K562 (cell line): Measurements from ENCODE around the gene VTI1B. TPM values are rescaled to one million over a fixed set of nuclear protein-coding genes. Genes with fewer than 3 reads are reported as not detected.

Experiments used
- BCL6 ChIP-seq: fragments of 250-450 bp; sonication (Bioruptor Pico); IDR thresholded peaks from 2 replicates; pipeline ENCODE4 v1.4.0; 2020
- BRD4 ChIP-seq: fragments of 200-600 bp; sonication (generic); IDR thresholded peaks from 2 replicates; pipeline ENCODE4 v1.6.1; 2017; ENCODE audit warnings: inconsistent platforms
- DACH1 ChIP-seq: fragments of 450-650 bp; IDR thresholded peaks from 2 replicates; pipeline ENCODE4 v1.6.1; 2018; ENCODE audit not compliant: partially characterized antibody
- ESRRA ChIP-seq: fragments of 450-650 bp; IDR thresholded peaks from 2 replicates; pipeline ENCODE4 v1.6.1; 2014; ENCODE audit warnings: low read depth, mild to moderate bottlenecking, moderate library complexity, borderline replicate concordance
- HDAC2 ChIP-seq: fragments of 450-650 bp; IDR thresholded peaks from 2 replicates; pipeline ENCODE4 v1.6.1; 2016; ENCODE audit warnings: mild to moderate bottlenecking
- MCM7 ChIP-seq, 2 experiments: fragments of 450-650 bp; IDR thresholded peaks; 2 replicates each; pipeline ENCODE4 v1.6.1; 2016 to 2018
- NFE2 ChIP-seq: IDR thresholded peaks from 2 replicates; pipeline ENCODE4 v1.6.1; 2014; ENCODE audit warnings: antibody characterized with exemption, low read depth
- NONO ChIP-seq, 2 experiments: fragments of 200-400 bp in 1 of 2; fragments of 450-650 bp in 1 of 2; formaldehyde crosslinking in 1 of 2; IDR thresholded peaks; 2 replicates each; pipeline ENCODE4 v1.6.1; 2017; ENCODE audit warnings: low read depth in 2 of 2, mild to moderate bottlenecking in 2 of 2, moderate library complexity in 2 of 2, low read length in 1 of 2
- NR1H2 ChIP-seq: sonication (generic); formaldehyde crosslinking; IDR thresholded peaks from 2 replicates; pipeline ENCODE4 v1.4.0; 2020; ENCODE audit warnings: mild to moderate bottlenecking, missing genetic modification reagents
- NR2C1 ChIP-seq, 2 experiments: fragments of 450-650 bp; IDR thresholded peaks; 2 replicates each; pipeline ENCODE4 v1.6.1; 2017; ENCODE audit warnings: mild to moderate bottlenecking in 2 of 2, antibody characterized with exemption in 1 of 2, inconsistent platforms in 1 of 2, missing compliant biosample characterization in 1 of 2, missing genetic modification characterization in 1 of 2
- THAP12 ChIP-seq: fragments of 250-450 bp; sonication (Bioruptor Pico); IDR thresholded peaks from 2 replicates; pipeline ENCODE4 v1.9.0; 2021; ENCODE audit warnings: mild to moderate bottlenecking, inconsistent platforms
- ZBTB9 ChIP-seq: fragments of 450-650 bp; formaldehyde crosslinking; IDR thresholded peaks from 2 replicates; pipeline ENCODE4 v1.4.0; 2020; ENCODE audit warnings: mild to moderate bottlenecking, moderate library complexity
- ZFX ChIP-seq: sonication (generic); formaldehyde crosslinking; IDR thresholded peaks from 2 replicates; pipeline ENCODE4 v1.8.0; 2022; ENCODE audit warnings: mild to moderate bottlenecking, missing genetic modification reagents, moderate library complexity
- ZNF79 ChIP-seq: fragments of 250-450 bp; sonication (Bioruptor Pico); IDR thresholded peaks from 2 replicates; pipeline ENCODE4 v1.4.0; 2020; ENCODE audit warnings: low read depth, mild to moderate bottlenecking, moderate library complexity
- ZSCAN29 ChIP-seq: fragments of 450-650 bp; IDR thresholded peaks from 2 replicates; pipeline ENCODE4 v1.6.1; 2017
- polyA plus RNA-seq, 8 experiments: library from polyadenylated mRNA; depleted of rRNA in 4 of 8; stranded (reverse) in 5 of 8; unstranded in 3 of 8; fragments of >200 nt; fragmentation: Nextera tagmentation in 2 of 8; fragmentation: Illumina TruSeq in 1 of 8; extraction: Ambion mirVana in 2 of 8; extraction: Trizol in 1 of 8; gene quantifications; 2 replicates each; pipeline versions ENCODE4 v1.2.1 to v1.2.3, GENCODE V29; 2011 to 2014; ENCODE audit warnings: inconsistent platforms in 1 of 8, missing spikeins in 1 of 8
- total RNA-seq, 7 experiments: library from RNA; depleted of rRNA in 6 of 7; stranded (reverse); fragments of >200 nt in 6 of 7; fragmentation: Illumina TruSeq in 2 of 7; extraction: Trizol in 2 of 7; gene quantifications; 2 replicates each; pipeline versions ENCODE4 v1.2.1 to v1.2.3, GENCODE V29; 2011 to 2021; ENCODE audit warnings: low replicate concordance in 1 of 7
- TF ChIP-seq, protein P1 (sequence below): sonication (generic); formaldehyde crosslinking; IDR thresholded peaks from 2 replicates; pipeline ENCODE4 v1.8.0; 2022; ENCODE audit warnings: missing genetic modification reagents, mild to moderate bottlenecking, moderate library complexity, borderline replicate concordance
- TF ChIP-seq, protein P2 (sequence below): fragments of 250-450 bp; sonication (Bioruptor Pico); IDR thresholded peaks from 2 replicates; pipeline ENCODE4 v1.8.0; 2022; ENCODE audit warnings: inconsistent platforms, mild to moderate bottlenecking, moderate library complexity, borderline replicate concordance
- TF ChIP-seq, protein P3 (sequence below): fragments of 450-650 bp; conservative IDR thresholded peaks from 2 replicates; pipeline ENCODE4 v1.6.1; 2016; ENCODE audit warnings: missing genetic modification characterization, low read depth, mild to moderate bottlenecking, missing compliant biosample characterization, moderate library complexity
- TF ChIP-seq, protein P4 (sequence below): sonication (generic); formaldehyde crosslinking; IDR thresholded peaks from 2 replicates; pipeline ENCODE4 v1.8.0; 2022; ENCODE audit warnings: mild to moderate bottlenecking, low read depth, missing genetic modification reagents

Gene VTI1B
- total and polyA plus RNA-seq, 9 of the 15 experiments (the other 6 are each of a cell fraction or from before 2014, with no cell fraction given) = 7.8 to 69.8 (median 50.1) TPM

DNA sequence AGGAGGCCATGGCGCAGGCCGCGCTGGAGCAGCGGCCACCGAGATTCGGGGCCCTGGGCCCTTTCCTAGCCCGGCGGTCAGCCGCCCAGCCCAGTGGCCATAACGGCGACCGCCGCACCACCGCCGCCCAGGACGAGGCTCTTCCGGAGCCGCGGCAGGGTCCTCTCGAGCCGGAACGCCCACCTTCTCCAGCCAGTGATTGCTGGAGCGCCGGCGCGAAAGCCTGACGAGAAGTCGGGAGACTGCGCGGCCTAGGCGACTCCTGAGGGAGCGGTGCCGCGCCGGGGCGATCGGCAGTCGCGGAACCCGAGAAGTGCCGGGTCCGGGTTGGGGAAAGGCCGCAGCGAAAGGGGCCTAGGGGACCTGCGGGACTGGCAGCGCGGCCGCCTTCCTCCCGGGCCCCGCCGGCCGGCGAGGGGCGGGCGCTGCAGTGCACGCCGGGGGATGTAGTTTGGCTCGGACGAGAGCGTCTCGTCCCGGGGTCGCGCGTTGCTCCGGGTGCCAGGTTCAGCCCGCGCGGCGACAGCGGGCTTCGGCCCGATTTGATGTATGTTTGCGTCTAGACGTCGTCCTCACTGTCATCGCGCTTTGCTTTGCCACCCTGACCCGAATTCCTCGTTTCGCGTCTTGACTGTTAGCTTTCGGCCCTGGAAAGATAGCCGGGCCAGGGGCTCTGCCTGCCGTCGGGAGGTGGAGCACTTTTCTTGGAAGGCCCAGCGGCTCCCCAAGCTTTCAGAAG is at the start of gene VTI1B (continued):
- TF ChIP-seq, protein P1, sequence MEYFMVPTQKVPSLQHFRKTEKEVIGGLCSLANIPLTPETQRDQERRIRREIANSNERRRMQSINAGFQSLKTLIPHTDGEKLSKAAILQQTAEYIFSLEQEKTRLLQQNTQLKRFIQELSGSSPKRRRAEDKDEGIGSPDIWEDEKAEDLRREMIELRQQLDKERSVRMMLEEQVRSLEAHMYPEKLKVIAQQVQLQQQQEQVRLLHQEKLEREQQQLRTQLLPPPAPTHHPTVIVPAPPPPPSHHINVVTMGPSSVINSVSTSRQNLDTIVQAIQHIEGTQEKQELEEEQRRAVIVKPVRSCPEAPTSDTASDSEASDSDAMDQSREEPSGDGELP (CRISPR knock-in tag) = peak; percentile 24; the same call in 1 of the 2 replicates
- TF ChIP-seq, protein P2, sequence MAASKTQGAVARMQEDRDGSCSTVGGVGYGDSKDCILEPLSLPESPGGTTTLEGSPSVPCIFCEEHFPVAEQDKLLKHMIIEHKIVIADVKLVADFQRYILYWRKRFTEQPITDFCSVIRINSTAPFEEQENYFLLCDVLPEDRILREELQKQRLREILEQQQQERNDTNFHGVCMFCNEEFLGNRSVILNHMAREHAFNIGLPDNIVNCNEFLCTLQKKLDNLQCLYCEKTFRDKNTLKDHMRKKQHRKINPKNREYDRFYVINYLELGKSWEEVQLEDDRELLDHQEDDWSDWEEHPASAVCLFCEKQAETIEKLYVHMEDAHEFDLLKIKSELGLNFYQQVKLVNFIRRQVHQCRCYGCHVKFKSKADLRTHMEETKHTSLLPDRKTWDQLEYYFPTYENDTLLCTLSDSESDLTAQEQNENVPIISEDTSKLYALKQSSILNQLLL = no peak
- TF ChIP-seq ZBTB9 (no peak; the same call in 1 of the 2 replicates), THAP12 (CRISPR knock-in tag) (no peak), NR1H2 (CRISPR knock-in tag) (no peak), DACH1 (peak; percentile 96), NR2C1 (IDR thresholded peaks at IDR 0.05) (no peak), NR2C1 (tag; IDR thresholded peaks at IDR 0.05) (peak; percentile 49; the same call in 1 of the 2 replicates), ESRRA (no peak; the same call in 1 of the 2 replicates), HDAC2 (peak; percentile 46; the same call in 1 of the 2 replicates), MCM7 (IDR thresholded peaks at IDR 0.05) (no peak), ZFX (CRISPR knock-in tag) (peak; percentile 97), ZNF79 (CRISPR knock-in tag) (no peak), ZSCAN29 (peak; percentile 64; the same call in 1 of the 2 replicates), NFE2 (peak; percentile 92), NONO (IDR thresholded peaks at IDR 0.05; ENCODE audit: low read depth in 2 of 2, low read length in 1 of 2) (peak in 1 of 2 experiments; percentile 40; a peak in 1 of 4 replicates), BCL6 (CRISPR knock-in tag) (peak; percentile 57; the same call in 1 of the 2 replicates), BRD4 (no peak)
- TF ChIP-seq, protein P3, sequence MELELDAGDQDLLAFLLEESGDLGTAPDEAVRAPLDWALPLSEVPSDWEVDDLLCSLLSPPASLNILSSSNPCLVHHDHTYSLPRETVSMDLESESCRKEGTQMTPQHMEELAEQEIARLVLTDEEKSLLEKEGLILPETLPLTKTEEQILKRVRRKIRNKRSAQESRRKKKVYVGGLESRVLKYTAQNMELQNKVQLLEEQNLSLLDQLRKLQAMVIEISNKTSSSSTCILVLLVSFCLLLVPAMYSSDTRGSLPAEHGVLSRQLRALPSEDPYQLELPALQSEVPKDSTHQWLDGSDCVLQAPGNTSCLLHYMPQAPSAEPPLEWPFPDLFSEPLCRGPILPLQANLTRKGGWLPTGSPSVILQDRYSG = peak; percentile 78; the same call in 1 of the 2 replicates
- TF ChIP-seq, protein P4, sequence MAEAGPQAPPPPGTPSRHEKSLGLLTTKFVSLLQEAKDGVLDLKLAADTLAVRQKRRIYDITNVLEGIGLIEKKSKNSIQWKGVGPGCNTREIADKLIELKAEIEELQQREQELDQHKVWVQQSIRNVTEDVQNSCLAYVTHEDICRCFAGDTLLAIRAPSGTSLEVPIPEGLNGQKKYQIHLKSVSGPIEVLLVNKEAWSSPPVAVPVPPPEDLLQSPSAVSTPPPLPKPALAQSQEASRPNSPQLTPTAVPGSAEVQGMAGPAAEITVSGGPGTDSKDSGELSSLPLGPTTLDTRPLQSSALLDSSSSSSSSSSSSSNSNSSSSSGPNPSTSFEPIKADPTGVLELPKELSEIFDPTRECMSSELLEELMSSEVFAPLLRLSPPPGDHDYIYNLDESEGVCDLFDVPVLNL (CRISPR knock-in tag) = no peak
